Measurements from ENCODE around the gene PRR5L.

Gene PRR5L

DNA sequence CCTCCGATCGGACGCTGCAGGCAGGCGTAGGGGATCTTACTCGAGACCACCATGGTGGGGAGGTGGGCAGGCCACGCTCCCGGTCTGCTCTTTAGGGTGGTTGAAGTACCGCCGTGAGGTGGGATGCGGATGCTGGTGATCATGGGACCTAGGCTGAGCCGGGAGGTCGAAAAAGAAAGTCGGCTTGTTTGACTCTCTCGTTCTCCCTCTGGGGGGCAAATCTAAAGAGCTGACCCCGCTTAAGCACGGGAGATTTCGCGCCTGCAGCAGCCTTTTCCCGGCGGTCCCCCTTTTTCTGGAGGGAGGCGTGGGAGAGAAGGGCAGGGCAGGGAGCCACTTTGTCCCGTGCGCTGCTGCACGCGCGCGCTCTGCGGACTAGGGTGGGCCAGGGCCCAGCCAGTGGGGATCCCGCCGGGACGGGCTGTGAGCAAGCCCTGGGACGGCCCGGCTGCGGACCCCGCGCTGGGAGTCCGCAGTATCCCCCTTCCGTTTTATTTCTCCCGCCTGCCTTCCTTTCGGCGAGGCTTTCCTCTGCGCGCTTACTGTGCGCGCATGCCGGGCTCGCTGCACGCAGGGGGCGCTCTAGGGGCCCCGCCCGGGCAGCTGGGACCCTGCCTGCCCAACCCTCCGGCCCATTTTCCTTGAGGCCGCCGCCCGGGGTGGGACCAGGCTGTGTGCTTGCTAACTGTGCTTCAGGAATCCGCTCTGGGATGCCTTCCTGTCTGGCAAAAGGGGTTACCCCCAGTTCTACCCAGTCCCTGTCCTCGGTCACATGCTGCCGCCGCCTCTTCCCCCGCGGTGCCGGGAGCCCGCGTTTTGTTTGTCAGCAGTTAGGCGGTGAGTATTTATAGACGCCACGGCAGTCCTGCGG is 81.0 kb downstream of the PRR5L start:
- DNase-seq (ENCODE audit: low read depth in 2 of 2): peak in 1 of 2 donors; percentile 38

DNA sequence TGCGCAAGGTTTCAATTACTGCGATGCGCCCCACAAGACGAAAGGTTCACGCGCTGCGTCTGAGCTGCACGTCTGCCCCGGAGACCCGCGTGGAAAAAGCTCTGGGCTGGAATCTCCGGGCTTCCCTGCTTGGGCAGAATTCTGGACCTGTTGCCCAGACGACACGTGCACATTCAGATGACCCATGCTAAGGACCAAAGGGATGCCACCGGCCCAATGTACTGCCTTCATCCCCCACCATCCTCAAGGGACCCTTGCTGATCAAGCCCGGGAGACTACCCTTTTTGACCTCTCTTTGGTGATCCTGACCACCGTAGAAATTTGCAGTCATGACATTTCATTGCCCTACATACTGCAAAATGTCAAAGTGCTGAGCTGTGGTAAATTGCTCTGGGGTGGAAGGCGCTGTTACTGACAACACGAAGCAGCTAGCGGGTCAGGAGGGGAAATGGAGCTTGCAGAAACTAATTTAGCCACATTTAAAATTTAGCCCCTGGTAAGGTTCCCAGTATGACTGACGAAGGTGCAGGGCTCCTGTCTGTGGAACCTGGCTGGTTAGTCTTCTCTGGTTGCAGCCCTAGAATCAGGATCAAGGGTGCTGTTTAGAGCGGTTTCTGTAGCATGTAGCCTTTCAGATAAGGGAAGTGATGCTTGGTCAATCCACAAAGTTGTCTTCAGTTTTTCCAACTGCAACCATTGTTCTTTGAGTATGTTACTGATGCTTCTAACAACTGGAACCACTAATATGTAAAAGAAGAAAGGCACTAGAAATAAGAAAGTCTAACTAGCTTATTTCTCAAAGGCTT is 81.9 kb downstream of the PRR5L start:
- no peak for DNase-seq (ENCODE audit: low read depth in 2 of 2)

DNA sequence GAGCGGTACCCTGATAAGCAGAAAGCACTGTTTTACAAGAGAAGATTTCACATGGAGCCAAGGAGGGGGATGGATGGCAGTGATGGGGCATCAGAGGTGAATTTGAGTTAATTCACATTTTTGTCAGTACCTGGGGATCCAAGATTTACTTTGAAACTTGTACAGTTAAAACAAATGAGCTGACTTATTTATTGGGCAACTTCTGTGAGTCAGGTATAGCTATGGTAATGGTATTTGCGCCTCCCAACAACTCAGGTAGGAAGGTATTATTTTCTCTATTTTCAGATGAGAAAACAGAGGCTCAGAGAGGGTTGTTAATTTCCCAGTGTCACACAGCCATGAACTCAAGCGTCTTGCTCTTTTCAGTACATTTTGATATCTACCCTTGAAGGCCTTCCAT is 83.6 kb downstream of the PRR5L start:
- no peak for DNase-seq (ENCODE audit: low read depth in 2 of 2)

DNA sequence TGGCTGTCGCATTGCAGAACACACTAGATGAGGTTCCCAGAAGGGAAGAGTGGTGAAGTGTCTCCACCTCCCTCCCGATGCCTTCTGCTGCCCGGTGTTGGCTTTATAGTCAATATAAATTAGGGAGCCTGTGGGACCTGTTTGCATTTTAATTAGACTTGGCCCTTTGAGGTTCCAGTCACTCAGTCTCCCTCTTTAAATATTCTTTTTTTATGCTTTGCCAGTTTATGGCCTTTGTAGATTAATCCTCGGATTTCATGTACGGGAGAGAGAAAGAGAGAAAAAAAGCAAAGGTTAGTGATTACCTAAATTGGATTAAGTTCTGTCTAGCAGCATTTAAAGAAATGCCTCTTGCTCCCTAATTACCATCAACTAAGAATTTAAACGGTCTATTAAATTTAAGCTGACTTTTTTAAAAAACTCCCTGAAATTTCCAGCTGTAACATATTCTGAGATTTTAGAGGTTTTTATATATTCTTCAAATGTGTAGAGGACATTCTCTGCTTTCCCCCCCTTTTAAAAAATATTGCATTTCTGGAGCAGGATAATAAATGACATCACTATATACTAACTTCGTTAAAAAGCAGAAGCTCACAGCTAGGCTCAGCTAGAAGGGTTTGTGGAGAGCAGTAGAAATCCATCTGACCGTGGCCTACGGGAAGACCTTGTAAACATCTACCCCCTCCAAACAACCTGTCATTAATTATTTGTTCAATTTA is 84.4 kb downstream of the PRR5L start:
- no peak for DNase-seq (ENCODE audit: low read depth in 2 of 2)

DNA sequence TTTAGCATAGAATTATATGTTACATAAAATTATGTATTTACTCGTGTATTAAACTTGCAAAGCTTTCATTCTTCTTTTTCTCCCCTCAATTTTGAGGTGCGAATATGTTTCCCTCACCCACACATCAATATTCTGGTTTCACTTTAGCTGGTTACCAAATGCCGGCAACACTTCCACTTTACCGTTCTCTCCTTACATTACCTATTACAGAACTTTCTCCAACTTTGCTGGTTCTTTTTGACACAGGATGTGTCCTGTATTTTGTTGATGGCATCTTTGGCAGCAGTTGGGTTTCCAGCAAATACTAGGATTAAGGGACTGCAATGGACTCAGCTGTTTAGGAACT is 84.9 kb downstream of the PRR5L start:
- no peak for DNase-seq (ENCODE audit: low read depth in 2 of 2)

DNA sequence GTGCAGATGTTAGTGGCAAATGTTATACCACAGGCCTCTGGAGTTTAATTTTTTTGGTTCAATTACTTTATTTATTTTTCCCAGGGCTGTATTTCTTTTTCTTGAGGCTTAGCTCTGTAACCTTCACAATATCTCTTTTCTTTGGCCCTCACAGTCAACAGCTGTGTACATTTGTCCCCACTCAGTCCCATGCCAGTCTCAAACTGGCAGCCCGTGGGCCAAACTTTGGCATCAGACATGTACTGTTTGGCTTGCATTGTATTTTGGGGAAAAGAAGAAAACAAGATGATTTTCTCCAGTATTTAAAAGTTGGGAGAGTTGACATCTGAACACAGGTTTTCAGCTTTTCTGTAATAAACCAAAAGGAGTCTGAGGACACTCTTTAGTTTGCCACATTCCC is 87.1 kb downstream of the PRR5L start:
- no peak for DNase-seq (ENCODE audit: low read depth in 2 of 2)

DNA sequence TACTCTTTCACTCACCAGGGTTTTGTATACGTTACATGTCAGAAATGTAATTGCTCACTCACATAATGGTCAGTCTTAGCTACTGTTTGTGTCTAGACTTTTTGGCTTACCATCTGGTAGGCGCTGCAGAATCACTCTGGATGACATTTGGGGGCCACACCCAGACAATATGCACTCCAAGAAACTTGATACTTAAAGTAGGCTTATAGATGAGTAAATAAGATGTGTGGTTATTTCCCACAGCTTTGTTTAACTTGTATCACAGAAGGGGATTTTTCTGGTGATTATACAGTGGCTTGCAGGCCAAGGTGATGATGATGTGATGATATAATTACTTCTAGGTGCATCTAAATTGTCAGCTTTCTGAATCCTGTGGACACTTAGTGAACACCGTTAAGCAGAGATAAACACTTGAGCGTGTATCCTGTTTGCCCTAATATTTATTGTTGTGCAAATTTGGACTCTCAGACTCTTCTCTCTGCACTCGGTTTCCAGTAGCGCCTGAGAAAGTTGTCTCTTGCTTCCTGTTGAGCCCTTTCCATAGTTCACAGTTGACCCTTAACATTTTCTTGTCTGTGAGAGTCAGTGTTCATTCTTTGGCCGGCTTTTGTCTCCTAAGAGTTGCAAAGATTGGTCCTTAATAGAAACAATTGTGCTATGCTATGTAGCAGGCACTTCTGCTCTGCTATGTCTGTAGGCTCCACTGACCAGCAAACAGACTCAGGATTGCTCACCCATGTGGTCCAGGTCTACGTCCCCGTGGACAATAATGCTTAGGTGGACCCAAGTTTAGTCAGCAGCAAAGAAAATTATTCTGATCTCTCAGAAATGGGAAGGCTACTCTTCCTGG is 89.3 kb downstream of the PRR5L start:
- no peak for DNase-seq (ENCODE audit: low read depth in 2 of 2)

DNA sequence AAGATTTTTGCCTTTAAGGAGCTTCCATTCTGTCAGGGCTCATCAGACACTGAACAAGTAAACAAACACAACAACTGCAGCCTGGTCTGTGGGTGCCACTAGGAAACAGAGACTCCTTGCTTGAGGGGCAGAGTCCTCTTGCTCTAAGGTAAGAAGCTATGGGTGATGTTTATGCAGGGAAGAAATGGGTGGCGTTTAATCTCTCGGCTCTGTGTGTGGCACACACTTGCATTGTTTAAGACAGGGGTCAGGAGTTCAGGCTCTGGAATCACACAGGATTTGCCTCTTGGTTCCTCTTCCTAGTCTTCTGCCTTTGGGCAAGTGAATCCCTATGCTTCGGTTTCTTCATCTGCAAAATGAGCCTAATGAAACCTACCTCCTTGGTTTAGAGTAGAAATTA is 90.3 kb downstream of the PRR5L start:
- no peak for DNase-seq (ENCODE audit: low read depth in 2 of 2)

DNA sequence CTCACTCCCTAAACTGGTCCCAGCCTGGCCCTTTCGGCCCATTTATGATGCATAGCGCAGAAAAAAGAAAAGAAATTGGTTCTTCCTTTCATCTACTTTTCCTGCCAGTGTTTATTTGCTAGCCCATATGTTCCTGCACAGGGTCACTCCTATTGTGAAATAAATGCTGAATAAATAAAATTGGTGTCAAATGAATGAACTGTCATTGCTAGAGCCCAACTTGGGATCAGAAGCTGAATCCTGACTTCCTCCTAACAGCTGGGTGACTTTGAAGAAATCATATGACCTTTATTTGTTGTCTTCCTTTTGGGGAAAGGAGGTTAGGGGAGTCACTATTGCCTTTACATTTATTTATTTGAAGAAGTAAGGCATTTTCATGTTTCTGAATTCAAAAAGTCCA is 92.0 kb downstream of the PRR5L start:
- no peak for DNase-seq (ENCODE audit: low read depth in 2 of 2)

DNA sequence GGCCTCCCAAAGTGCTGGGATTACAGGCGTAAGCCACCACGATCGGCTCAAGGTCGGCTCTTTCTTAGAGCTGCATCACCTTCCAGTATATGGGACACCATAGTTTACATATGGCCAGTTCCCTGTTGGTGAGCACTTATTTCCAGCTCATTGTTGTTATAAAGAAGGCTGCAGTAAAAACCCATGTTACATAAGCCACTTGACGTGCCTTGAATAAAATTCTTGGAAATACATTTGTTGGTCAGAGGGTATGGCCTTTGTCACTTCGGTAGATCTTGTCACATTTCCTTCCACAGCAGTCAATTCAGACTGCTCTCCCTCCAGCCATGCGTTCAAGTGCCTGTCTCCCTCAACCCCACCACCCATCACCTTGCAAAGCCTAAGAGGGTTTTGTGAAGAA is 92.9 kb downstream of the PRR5L start:
- no peak for DNase-seq (ENCODE audit: low read depth in 2 of 2)

DNA sequence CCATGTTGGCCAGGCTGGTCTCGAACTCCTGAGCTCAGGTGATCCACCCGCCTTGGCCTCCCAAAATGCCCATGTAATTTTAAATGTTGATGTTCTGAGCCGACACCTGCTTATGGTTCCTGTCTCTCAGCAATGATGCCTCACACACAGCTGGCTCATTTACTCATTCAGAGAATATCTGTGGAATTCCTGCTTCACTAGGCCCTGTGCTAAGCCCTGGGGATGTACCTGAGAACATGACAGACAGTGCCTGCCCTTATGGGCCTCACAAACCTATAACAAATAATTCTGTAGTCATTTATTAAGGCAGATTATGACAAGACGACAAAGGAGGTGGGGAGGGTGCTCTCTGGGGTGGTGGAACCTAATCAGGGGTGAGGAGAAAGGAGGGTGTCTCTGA is 93.7 kb downstream of the PRR5L start:
- no peak for DNase-seq (ENCODE audit: low read depth in 2 of 2)

DNA sequence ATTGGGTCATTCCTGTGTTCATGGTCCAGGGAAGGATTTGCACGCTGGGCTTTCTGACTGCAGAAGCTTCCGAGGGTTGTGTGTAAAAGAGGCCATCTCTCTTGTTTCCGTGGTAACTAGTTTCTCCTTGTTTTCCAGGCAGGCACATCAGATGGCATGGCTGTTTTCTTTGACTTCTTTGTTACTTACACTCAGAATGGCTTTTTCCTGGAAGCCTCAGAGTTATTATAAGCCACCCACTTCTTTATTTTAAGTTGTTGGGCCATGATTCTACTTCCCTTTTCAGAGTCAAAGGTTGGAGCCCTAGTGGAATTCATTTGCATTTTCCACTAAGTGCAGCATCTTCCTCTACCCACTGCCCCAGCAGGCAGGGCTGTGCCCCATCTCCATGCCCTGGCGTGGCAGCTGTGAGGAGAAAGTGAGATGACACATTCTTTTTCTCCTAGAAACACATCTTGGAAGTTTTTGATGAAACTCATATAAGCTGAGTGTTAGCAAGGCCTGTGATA is 94.9 kb downstream of the PRR5L start:
- no peak for DNase-seq (ENCODE audit: low read depth in 2 of 2)

DNA sequence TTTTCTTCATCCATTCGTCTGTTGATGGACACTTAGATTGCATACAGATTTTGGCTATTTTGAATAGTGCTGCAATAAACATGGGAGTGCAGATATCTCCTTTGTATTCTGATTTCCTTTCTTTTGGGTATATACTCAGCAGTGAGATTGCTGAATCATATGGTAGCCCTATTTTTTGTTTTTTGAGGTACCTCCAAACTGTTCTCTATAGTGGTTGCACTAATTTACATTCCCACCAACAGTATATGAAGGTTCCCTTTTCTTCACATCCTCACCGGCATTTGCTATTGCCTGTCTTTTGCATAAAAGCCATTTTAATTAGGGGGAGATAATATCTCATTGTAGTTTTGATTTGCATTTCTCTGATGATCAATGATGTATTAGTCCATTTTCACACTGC is 96.1 kb downstream of the PRR5L start:
- DNase-seq (ENCODE audit: low read depth in 2 of 2): no peak

DNA sequence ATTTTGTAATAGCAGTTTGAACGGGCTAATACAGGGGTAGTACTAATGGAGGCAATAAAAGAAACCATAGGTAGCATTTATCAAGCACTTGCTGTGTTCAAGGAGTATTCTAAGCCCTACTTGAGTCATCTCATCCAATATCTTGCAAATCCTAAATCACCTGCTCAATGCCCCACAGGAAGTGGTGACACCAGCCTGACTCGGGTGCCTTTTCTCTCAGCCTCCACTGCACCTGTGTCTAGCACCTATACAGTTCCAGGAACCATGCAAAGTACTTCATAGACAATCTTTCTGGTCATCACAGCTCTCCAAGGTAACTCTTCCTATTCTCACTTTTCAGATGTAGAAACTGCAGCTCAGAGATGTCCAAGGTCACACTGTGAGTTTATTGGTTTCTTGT is 98.0 kb downstream of the PRR5L start:
- no peak for DNase-seq (ENCODE audit: low read depth in 2 of 2)

DNA sequence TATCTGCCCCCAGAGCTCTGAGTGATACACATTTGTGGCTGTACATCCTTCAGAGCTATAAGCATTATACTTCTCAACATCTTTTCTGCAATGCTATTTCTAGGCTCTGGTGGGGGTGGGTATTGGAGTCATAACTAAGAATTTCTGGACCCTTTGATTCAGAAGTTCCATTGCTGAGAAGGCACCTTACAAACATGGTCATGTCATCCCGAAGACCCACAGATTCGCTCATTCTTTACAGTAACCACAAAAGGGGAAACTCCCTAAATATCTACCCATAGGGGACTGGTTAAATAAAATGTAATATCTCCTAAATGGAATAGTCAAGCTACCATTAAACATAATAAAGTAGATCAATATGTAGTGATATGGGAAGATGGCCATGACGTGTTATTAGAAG is 98.8 kb downstream of the PRR5L start:
- DNase-seq (ENCODE audit: low read depth in 2 of 2): no peak

DNA sequence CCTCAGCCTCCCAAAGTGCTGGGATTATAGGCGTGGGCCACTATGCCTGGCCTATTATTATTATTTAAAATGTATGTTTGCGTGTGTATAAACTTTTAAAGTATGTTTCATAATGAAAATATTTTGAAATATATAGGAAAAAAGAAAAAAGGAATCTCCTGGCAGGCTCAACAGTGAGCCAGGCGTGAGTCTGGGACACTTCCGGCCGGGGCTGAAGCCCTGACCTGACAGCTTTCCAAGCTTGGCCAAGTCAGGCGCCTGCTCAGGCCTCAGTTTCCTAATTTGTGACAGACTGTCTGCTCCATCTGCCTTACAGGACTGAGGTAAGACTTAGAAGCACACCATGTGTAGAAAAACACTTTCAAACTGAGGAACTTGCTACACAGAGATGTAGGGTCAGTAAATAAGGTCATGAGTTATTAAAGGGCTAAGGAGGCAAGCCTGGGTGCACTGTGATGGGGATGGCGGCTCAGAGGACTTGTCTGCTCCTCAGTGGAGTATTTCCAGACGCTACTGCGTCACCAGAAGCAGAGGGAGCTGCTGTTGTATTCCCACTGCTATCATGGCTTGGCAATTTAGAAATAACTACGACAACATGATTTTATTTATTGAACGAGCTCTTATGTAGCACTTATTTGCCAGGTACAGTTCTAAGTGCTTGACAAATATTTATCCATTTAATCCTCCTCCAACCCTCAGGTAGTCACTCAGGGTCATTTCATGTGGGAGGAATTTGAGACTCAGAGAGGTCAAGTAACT is 100.1 kb downstream of the PRR5L start:
- DNase-seq (ENCODE audit: low read depth in 2 of 2): no peak

DNA sequence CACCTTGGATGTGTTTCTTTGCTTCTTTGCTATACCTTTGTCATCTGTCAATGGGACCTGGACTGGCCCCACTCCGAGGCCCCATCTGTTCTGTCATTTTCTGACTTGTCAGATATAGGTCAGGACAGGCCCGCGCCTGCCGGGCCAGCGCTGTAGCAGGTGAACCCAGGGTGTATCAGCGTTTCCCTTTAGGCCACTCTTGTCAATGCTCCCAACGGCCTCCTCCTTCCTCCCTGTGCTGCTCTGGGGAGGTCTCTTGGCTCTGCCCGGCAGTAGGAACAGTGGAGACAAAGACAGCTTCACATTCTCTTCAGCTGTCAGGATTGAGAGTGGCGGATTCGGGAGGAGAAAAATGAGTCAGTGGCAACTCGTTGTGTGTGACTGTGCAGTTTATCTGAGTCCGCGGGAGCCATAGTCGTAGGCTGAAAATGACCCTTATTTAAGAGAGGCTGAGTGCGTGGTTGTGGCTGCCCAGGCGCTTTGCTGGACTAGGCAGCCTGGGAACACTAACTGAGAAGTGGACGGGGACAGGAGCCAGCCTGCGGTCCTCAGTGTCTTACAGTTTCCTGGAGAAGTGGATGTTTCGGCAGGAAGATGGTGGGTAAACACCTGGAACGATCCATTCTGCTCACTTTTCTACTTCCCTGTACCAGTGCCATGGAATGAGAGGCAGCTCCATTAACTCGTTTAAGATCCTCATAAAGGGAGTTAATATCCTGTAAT is 102.3 kb downstream of the PRR5L start:
- no peak for DNase-seq (ENCODE audit: low read depth in 2 of 2)

DNA sequence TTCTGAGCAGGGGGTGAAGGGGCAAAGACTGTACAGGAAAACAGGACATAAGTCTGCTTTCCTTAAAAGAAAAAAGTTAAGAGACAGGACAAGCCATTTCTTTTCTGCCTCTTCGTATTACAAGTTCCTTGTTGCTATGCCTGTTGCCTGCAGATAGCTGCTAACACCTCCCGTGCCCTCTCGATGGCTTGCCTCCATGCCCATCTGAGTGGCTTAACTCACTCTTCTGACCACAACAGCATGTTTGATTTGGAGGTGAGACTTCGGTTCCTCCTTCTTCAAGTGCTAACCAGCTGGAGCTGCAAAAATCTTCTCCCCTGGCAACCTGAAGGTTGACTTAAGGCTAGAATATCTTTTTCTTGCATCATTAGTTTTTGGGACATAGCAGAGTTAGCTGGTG is 103.1 kb downstream of the PRR5L start:
- DNase-seq (ENCODE audit: low read depth in 2 of 2): no peak

DNA sequence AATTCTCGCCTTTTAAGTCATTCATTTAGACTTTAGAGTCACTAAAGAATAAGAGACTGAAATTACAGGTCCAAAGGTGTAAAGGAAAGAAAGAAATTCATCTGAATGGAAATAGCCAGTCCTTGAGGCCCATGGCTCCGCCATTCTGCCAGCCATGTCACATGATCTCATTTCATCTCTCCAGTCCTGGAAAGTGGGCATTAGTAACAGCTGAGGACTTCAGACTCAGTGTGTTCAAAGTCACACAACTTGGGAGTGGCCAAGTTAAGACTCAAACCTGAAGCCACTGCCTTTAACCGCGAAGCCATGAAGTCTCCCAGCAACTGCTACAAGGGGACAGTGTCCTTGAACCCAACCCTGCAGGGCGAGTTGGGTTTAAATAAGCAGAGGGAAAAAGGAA is 103.7 kb downstream of the PRR5L start:
- no peak for DNase-seq (ENCODE audit: low read depth in 2 of 2)
